Ovary (tissue), 9 donors: ENCODE results near the gene DNAH9. TPM values are rescaled to one million over a fixed set of nuclear protein-coding genes. Genes with fewer than 3 reads are reported as not detected.

ENCODE experiments used
- DNase-seq, 5 donors: peaks; one replicate each; pipeline ENCODE4 v3.0.0-alpha.2; 2019 to 2020
- H3K27ac ChIP-seq, 2 donors: fragments of 200-600 bp; one replicate each; pipeline versions ENCODE4 v1.5.1 to v1.8.0; 2019 to 2022
- H3K27me3 ChIP-seq: fragments of 200-600 bp; one replicate; pipeline ENCODE4 v1.8.0; 2022
- H3K36me3 ChIP-seq: fragments of 200-600 bp; sonication (generic); one replicate; pipeline ENCODE4 v1.5.1; 2019
- H3K4me1 ChIP-seq: one replicate; pipeline ENCODE4 v1.8.1; 2013; ENCODE audit warnings: mild to moderate bottlenecking, moderate library complexity; ENCODE audit not compliant: insufficient read depth
- H3K4me3 ChIP-seq: fragments of 200-600 bp; sonication (generic); one replicate; pipeline ENCODE4 v1.5.1; 2017
- H3K9me3 ChIP-seq, 2 donors: fragments of 200-600 bp in 1 of 2; sonication (generic) in 1 of 2; one replicate each; pipeline versions ENCODE4 v1.5.1 to v1.8.1; 2013 to 2019; ENCODE audit warnings: mild to moderate bottlenecking in 1 of 2, moderate library complexity in 1 of 2
- CTCF ChIP-seq, 3 donors: fragments of 450-650 bp in 2 of 3; fragments of 200-600 bp in 1 of 3; IDR thresholded peaks; one replicate each; pipeline versions ENCODE4 v1.5.1 to v1.8.0; 2016 to 2022; ENCODE audit warnings: antibody characterized with exemption in 3 of 3, mild to moderate bottlenecking in 1 of 3
- EP300 ChIP-seq: sonication (generic); formaldehyde crosslinking; IDR thresholded peaks from one replicate; pipeline ENCODE4 v1.6.1; 2017; ENCODE audit warnings: antibody characterized with exemption
- POLR2A ChIP-seq: fragments of 450-650 bp; IDR thresholded peaks from one replicate; pipeline ENCODE4 v1.6.1; 2017; ENCODE audit warnings: antibody characterized with exemption, mild to moderate bottlenecking, moderate library complexity
- WGBS, 3 donors: extraction: QIAGEN DNeasy Blood & Tissue Kit in 1 of 3; methylation state at CpG; one replicate each; pipeline versions ENCODE4 v1.1.5 to v1.1.7; 2013 to 2017; 5-methylcytosine and 5-hydroxymethylcytosine counted together
- intact Hi-C, 4 donors: fragments of 100-400 bp; cut with DNase I; formaldehyde crosslinking; loops; one replicate each; pipeline versions ENCODE4 v1.11.0 to v1.15.1; 2022 to 2023
- polyA plus RNA-seq, 2 donors: library from polyadenylated mRNA; stranded (reverse); fragments of 200-250 nt in 1 of 2; fragments of 350-450 nt in 1 of 2; fragmentation: Illumina TruSeq in 1 of 2; extraction: RNeasy Lipid Tissue Mini Kit (QIAGEN cat#74804) in 1 of 2; gene quantifications; one replicate each; pipeline ENCODE4 v1.2.3, GENCODE V29; 2013 to 2014
- total RNA-seq, 7 donors: library from RNA; depleted of rRNA in 2 of 7; stranded (reverse); fragments of >200 nt in 2 of 7; fragmentation: NEBNext Ultra II Directional in 3 of 7; extraction: Animal tissue kit (Norgen Biotek cat#: 25700) in 3 of 7; gene quantifications; one replicate each; pipeline versions ENCODE4 v1.1.0 to v1.2.4, GENCODE V29; 2016 to 2023
- donor health status: DM: no; HTN: no; CAD: no; lungs with moderate emphysema.
- donor health status: DM: no; HTN: no; CAD: no.
- donor health status: Bipolar disorder and iron deficiency.
- donor health status: DM: yes; HTN: yes; CAD: no.
- donor health status: DM: no; HTN: no; CAD: no.
- donor health status: DM: yes; HTN: yes; CAD: no.

Gene DNAH9
- total and polyA plus RNA-seq, 9 donors: 1.4 to 43.7 (median 3.4) TPM

DNA sequence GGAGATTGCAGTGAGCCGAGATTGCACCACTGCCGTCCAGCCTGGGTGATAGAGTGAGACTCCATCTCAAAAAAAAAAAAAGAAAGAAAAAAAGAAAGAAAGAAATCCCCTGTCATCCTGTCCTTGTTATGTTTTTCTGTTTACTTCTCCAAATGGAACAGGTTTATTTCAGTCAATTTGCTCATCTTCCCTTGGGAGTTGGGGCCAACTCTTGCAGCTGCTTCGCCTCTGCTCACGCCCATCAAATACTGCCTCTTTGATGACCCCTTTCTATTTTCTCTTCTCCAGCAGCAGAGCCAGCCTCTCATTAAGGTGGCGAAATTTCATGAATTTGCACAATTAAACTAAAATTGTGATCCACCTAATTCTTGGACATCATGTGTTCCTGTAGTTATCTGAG is 225.6 kb downstream of the DNAH9 start:
- Histone ChIP-seq H3K27ac (no peak overlapping the region), H3K4me3 (no peak overlapping the region), H3K4me1 (no peaks in the 10 kb centered on the region), H3K36me3 (no peaks in the 10 kb centered on the region), H3K27me3 (no peaks in the 10 kb centered on the region), H3K9me3 (no peaks in the 10 kb centered on the region)
- no peak for TF ChIP-seq CTCF (IDR thresholded peaks at IDR 0.05)
- no peak for TF ChIP-seq EP300
- no peak for TF ChIP-seq POLR2A
- no peak for DNase-seq
- intact Hi-C loops: no loop called here
- 80 to 89% (median 84%) methylated on average over 5 of the region's 5 CpGs for WGBS, 3 donors

GRCh38 chr17:11825572-11826209 is 227.4 kb downstream of the DNAH9 start:
- no peaks in the 10 kb centered on the region for H3K36me3 ChIP-seq
- intact Hi-C loops: no loop called here
- no peak for DNase-seq
- no peaks in the 10 kb centered on the region for H3K27me3 ChIP-seq
- WGBS, 3 donors: 48 to 59% (median 58%) methylated on average over 1 of the region's 1 CpG
- no peak overlapping the region for H3K27ac ChIP-seq
- no peak overlapping the region for H3K4me3 ChIP-seq
- TF ChIP-seq POLR2A: no peak
- no peak for TF ChIP-seq EP300
- no peak for TF ChIP-seq CTCF (IDR thresholded peaks at IDR 0.05)
- no peaks in the 10 kb centered on the region for H3K9me3 ChIP-seq
- no peaks in the 10 kb centered on the region for H3K4me1 ChIP-seq

GRCh38 chr17:11832401-11833137 is 234.3 kb downstream of the DNAH9 start:
- intact Hi-C loops: loop anchor here in 1 of 4 donors (10.0 kb wide), 1 partner anchor 58 kb away; no protein-coding TSS in a partner anchor
- WGBS, 3 donors: 71 to 73% (median 71%) methylated on average over 10 of the region's 10 CpGs
- Histone ChIP-seq H3K36me3 (no peaks in the 10 kb centered on the region), H3K27me3 (no peaks in the 10 kb centered on the region), H3K9me3 (no peaks in the 10 kb centered on the region), H3K4me3 (no peak overlapping the region), H3K4me1 (no peaks in the 10 kb centered on the region), H3K27ac (no peak overlapping the region)
- no peak for DNase-seq
- no peak for TF ChIP-seq CTCF (IDR thresholded peaks at IDR 0.05)
- no peak for TF ChIP-seq POLR2A
- TF ChIP-seq EP300: no peak

DNA sequence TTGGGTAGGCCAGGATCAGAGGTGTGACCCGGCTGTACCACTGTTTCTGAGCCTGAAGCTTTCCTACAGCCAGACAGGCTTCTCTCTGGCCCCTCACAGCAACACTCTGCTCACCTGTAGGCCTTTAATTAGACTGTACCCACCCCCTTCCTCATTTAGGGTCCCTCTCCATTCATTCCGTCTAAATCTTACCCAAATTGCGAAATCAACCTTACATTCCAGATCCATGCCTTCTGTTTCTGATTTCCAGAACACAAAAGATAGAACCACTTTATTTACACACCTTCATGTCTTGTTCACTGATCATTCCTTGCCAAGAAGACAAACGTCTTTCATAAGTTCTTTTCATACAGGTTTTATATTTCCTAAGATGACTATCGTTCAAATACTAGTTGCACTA is 238.2 kb downstream of the DNAH9 start:
- H3K27ac ChIP-seq: no peak overlapping the region
- no peaks in the 10 kb centered on the region for H3K9me3 ChIP-seq
- no peak for DNase-seq
- TF ChIP-seq EP300 (no peak), POLR2A (no peak), CTCF (IDR thresholded peaks at IDR 0.05) (no peak)
- H3K27me3 ChIP-seq: no peaks in the 10 kb centered on the region
- intact Hi-C loops: loop anchor here in 1 of 4 donors (10.0 kb wide), 1 partner anchor 62 kb away; no protein-coding TSS in a partner anchor
- no peaks in the 10 kb centered on the region for H3K36me3 ChIP-seq
- 84 to 88% (median 87%) methylated on average over 5 of the region's 5 CpGs for WGBS, 3 donors
- no peaks in the 10 kb centered on the region for H3K4me1 ChIP-seq
- no peak overlapping the region for H3K4me3 ChIP-seq
